A673 (cell line): ENCODE data around the gene MYORG. TPM values are rescaled to one million over a fixed set of nuclear protein-coding genes. Genes with fewer than 3 reads are reported as not detected.

Source experiments
- BruUV-seq: library from RNA; stranded (reverse); fragments of 400-500 nt; replicated peaks from 2 replicates; lab custom pipeline; 2021; lab: Mats Ljungman, UMichigan
- CTCF ChIA-PET: fragments of 300-600 bp; sonication (Branson Sonifier 250); formaldehyde crosslinking; loops from one replicate; lab custom pipeline; 2022; ENCODE audit warnings: antibody characterized with exemption; lab: Charles Lee
- POLR2A ChIA-PET: fragments of 300-600 bp; sonication (Branson Sonifier 250); formaldehyde crosslinking; loops from one replicate; lab custom pipeline; 2022; ENCODE audit warnings: antibody characterized with exemption; ENCODE audit not compliant: low non-redundant PET; lab: Charles Lee
- DNase-seq: peaks from one replicate; pipeline ENCODE4 v3.0.0-alpha.2; 2015; ENCODE audit warnings: low spot score
- H3K27ac ChIP-seq: fragments of 200-600 bp; sonication (generic); 2 replicates; pipeline ENCODE4 v1.5.1; 2016; ENCODE audit warnings: mixed run types, low read depth, mild to moderate bottlenecking, mixed read lengths, antibody characterized with exemption, low read length; ENCODE audit not compliant: poor library complexity, severe bottlenecking
- H3K27me3 ChIP-seq: fragments of 200-600 bp; sonication (generic); replicated peaks from 2 replicates; pipeline ENCODE4 v1.6.1; 2017; ENCODE audit warnings: mixed run types, low read depth, mild to moderate bottlenecking, mixed read lengths, antibody characterized with exemption, low read length; ENCODE audit not compliant: insufficient read depth, poor library complexity
- H3K36me3 ChIP-seq: fragments of 200-600 bp; sonication (generic); 2 replicates; pipeline ENCODE4 v1.6.1; 2016; ENCODE audit warnings: mixed run types, mild to moderate bottlenecking, mixed read lengths, antibody characterized with exemption, low read length; ENCODE audit not compliant: insufficient read depth, poor library complexity, severe bottlenecking
- H3K4me1 ChIP-seq: fragments of 200-600 bp; sonication (generic); 2 replicates; pipeline ENCODE4 v1.6.1; 2017; ENCODE audit warnings: mixed run types, mild to moderate bottlenecking, mixed read lengths, antibody characterized with exemption, low read length; ENCODE audit not compliant: insufficient read depth, poor library complexity, severe bottlenecking
- H3K4me3 ChIP-seq: fragments of 200-600 bp; sonication (generic); 2 replicates; pipeline ENCODE4 v1.5.1; 2016; ENCODE audit warnings: low read depth, mixed run types, mild to moderate bottlenecking, mixed read lengths, low read length; ENCODE audit not compliant: poor library complexity, severe bottlenecking
- H3K9me3 ChIP-seq: fragments of 200-600 bp; sonication (generic); 2 replicates; pipeline ENCODE4 v1.6.1; 2016; ENCODE audit warnings: mixed run types, low read depth, mild to moderate bottlenecking, mixed read lengths, antibody characterized with exemption, low read length; ENCODE audit not compliant: poor library complexity, severe bottlenecking
- EZH2 ChIP-seq: fragments of 200-600 bp; sonication (generic); IDR thresholded peaks from 2 replicates; pipeline ENCODE4 v1.6.1; 2017; ENCODE audit warnings: borderline replicate concordance, low read depth, mild to moderate bottlenecking, mixed read lengths, antibody characterized with exemption, low read length; ENCODE audit not compliant: poor library complexity, severe bottlenecking
- intact Hi-C: fragments of 100-400 bp; cut with micrococcal nuclease; formaldehyde crosslinking; loops from one replicate; pipeline ENCODE4 v1.10.0; 2022; ENCODE audit not compliant: unreplicated experiment
- total RNA-seq: library from RNA; stranded (reverse); gene quantifications from 2 replicates; pipeline ENCODE4 v1.2.3, GENCODE V29; 2021
- TF ChIP-seq, protein P1 (sequence below): fragments of 300-800, 200-600 bp; sonication (generic); conservative IDR thresholded peaks from 2 replicates; pipeline ENCODE4 v1.5.1; 2017; ENCODE audit warnings: low read depth, mild to moderate bottlenecking, antibody characterized with exemption, low read length, moderate library complexity, mixed read lengths

Gene MYORG
- total RNA-seq, 1 experiment from 2014 or later: 7.8 TPM

DNA sequence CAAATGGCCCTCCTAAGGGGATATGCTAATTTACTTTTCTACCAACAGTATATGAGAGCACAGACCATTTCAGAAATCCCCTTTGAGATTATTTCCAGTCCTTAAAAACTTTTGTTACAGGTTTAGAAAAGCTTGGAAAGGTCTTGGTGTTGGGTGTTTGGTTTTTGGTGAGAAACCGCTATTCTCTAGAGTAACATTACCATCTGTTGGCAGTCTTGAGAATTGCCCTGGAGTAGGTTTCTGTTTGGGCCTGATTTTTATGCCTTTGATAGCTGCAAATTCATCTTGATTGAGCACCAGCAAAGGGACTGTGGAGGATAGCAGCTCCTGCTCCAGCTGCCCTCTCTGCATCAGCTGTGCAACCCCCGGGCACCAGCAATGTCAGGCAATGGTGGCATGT, 39.3 kb downstream of the MYORG start:
- TF ChIP-seq, protein P1, sequence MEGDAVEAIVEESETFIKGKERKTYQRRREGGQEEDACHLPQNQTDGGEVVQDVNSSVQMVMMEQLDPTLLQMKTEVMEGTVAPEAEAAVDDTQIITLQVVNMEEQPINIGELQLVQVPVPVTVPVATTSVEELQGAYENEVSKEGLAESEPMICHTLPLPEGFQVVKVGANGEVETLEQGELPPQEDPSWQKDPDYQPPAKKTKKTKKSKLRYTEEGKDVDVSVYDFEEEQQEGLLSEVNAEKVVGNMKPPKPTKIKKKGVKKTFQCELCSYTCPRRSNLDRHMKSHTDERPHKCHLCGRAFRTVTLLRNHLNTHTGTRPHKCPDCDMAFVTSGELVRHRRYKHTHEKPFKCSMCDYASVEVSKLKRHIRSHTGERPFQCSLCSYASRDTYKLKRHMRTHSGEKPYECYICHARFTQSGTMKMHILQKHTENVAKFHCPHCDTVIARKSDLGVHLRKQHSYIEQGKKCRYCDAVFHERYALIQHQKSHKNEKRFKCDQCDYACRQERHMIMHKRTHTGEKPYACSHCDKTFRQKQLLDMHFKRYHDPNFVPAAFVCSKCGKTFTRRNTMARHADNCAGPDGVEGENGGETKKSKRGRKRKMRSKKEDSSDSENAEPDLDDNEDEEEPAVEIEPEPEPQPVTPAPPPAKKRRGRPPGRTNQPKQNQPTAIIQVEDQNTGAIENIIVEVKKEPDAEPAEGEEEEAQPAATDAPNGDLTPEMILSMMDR: peak; percentile 30; the same call in 1 of the 2 replicates
- TF ChIP-seq EZH2: no peak
- H3K4me3 ChIP-seq: no peak overlapping the region
- no TSS peak for BruUV-seq
- DNase-seq: no peak
- ChIA-PET POLR2A (no interaction called here), CTCF (no interaction called here)
- intact Hi-C loops: no loop called here
- H3K27me3 ChIP-seq: no peaks in the 10 kb centered on the region
- no peak overlapping the region for H3K27ac ChIP-seq
- H3K4me1 ChIP-seq: peaks cover 2% of the 10 kb centered on the region
- no peaks in the 10 kb centered on the region for H3K9me3 ChIP-seq
- H3K36me3 ChIP-seq: peaks cover 8% of the 10 kb centered on the region

GRCh38 chr9:34335376-34335775, 41.3 kb downstream of the MYORG start:
- Histone ChIP-seq H3K4me3 (no peak overlapping the region), H3K36me3 (peaks cover 8% of the 10 kb centered on the region), H3K9me3 (no peaks in the 10 kb centered on the region), H3K4me1 (peaks cover 6% of the 10 kb centered on the region), H3K27me3 (no peaks in the 10 kb centered on the region), H3K27ac (no peak overlapping the region)
- BruUV-seq: no TSS peak
- CTCF ChIA-PET: interaction anchor here (1.1 kb wide), 1 partner anchor 69 kb away, joined by 3 read pairs; no protein-coding TSS in a partner anchor
- TF ChIP-seq, protein P1: no peak
- TF ChIP-seq EZH2: no peak
- intact Hi-C loops: no loop called here
- POLR2A ChIA-PET: interaction anchor here (0.6 kb wide), 1 partner anchor 45 kb away, joined by 7 read pairs; no protein-coding TSS in a partner anchor
- DNase-seq: no peak

GRCh38 chr9:34334916-34335315, 41.8 kb downstream of the MYORG start:
- peaks cover 6% of the 10 kb centered on the region for H3K4me1 ChIP-seq
- TF ChIP-seq, protein P1: no peak
- TF ChIP-seq EZH2: no peak
- no peaks in the 10 kb centered on the region for H3K9me3 ChIP-seq
- intact Hi-C loops: loop anchor here (5.0 kb wide), 2 partner anchors 212 to 257 kb away; no protein-coding TSS in a partner anchor
- H3K27ac ChIP-seq: no peak overlapping the region
- no peaks in the 10 kb centered on the region for H3K27me3 ChIP-seq
- POLR2A ChIA-PET: no interaction called here
- H3K4me3 ChIP-seq: no peak overlapping the region
- no peak for DNase-seq
- no TSS peak for BruUV-seq
- H3K36me3 ChIP-seq: peaks cover 8% of the 10 kb centered on the region
- CTCF ChIA-PET: interaction anchor here (1.1 kb wide), 1 partner anchor 69 kb away, joined by 3 read pairs; no protein-coding TSS in a partner anchor
